WI38 (cell line): ENCODE results near the gene BICRA.

Experiments
- H3K4me3 ChIP-seq: 2 replicates; pipeline ENCODE4 v1.5.1; 2011; ENCODE audit warnings: low read depth, mild to moderate bottlenecking, control low read depth, low read length
- TF ChIP-seq, protein P1 (sequence below): IDR thresholded peaks from 2 replicates; pipeline ENCODE4 v1.5.1; 2012; ENCODE audit warnings: low read depth, mild to moderate bottlenecking, control low read depth, low read length

BICRA gene

GRCh38 chr19:47750752-47751151, 141.8 kb downstream of the BICRA start:
- TF ChIP-seq, protein P1, sequence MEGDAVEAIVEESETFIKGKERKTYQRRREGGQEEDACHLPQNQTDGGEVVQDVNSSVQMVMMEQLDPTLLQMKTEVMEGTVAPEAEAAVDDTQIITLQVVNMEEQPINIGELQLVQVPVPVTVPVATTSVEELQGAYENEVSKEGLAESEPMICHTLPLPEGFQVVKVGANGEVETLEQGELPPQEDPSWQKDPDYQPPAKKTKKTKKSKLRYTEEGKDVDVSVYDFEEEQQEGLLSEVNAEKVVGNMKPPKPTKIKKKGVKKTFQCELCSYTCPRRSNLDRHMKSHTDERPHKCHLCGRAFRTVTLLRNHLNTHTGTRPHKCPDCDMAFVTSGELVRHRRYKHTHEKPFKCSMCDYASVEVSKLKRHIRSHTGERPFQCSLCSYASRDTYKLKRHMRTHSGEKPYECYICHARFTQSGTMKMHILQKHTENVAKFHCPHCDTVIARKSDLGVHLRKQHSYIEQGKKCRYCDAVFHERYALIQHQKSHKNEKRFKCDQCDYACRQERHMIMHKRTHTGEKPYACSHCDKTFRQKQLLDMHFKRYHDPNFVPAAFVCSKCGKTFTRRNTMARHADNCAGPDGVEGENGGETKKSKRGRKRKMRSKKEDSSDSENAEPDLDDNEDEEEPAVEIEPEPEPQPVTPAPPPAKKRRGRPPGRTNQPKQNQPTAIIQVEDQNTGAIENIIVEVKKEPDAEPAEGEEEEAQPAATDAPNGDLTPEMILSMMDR: no peak

DNA sequence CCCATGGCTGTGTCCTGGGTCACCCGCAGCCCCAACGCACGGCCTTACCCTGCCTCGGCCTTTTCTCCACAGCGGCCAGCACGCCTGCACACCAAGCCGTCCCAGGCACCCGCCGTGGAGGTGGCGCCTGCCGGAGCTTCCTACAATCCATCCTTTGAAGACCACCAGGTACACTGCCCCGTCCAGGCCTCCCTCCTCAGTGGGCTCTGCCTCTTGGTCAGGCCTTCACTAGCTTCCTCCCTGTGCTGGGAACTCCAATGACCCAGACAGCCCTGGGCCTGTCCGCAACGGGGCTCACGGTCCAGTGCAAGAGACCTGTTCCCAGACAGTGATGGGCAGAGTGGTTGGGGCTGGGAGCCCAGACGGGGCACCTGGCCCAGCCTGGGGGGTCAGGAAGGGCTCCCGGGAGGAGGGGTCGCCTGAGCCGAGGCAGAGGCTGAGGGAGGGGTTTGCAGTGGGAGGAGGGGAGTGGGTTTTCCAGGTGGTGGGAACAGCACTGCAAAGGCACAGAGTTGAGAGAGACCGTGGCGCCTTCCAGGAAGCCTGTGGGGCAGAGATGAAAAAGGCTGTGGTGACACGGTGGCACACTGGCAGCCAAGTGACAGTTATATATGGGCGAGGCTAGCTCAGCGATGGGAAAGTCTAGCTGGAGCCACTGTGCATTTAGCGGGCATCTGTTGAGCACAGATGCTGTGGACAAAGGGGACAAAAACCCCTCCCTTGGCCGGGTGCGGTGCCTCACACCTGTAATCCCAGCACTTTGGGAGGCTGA, 143.7 kb downstream of the BICRA start:
- no peak overlapping the region for H3K4me3 ChIP-seq
- TF ChIP-seq, protein P1: no peak

More at GRCh38 chr19:47750752-47751151, 141.8 kb downstream of the BICRA start:
- H3K4me3 ChIP-seq: no peak overlapping the region
